Erythroblast (primary cell): Measurements from ENCODE around the gene FCHSD2.

ENCODE experiments used
- GATA1 ChIP-seq: IDR thresholded peaks from 2 replicates; pipeline ENCODE4 v1.6.1; 2011; ENCODE audit warnings: low read depth, mild to moderate bottlenecking, control low read depth, low read length, moderate library complexity
- POLR2A ChIP-seq: IDR thresholded peaks from 2 replicates; pipeline ENCODE4 v1.6.1; 2011; ENCODE audit warnings: mild to moderate bottlenecking, low read length

DNA sequence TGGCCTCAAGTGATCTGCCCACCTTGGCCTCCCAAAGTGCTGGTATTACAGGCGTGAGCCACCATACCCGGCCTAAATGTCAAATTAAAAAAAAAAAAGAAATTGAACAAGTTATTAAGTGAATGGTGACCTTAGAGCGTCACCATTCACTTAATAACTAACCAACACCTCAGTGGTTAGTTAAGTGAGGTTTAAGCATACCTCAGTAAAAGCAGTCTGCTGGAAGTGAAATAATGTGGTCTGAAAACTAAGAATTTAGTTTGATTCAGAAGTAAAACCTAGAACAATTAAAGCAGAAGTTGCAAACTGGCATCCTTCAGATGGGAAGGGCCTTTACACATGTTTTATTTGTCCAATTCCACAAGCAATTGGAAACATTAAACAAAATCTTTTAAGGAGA, 71.5 kb downstream of the FCHSD2 start:
- TF ChIP-seq POLR2A (no peak), GATA1 (no peak)
